ENCODE measurements around the gene FBXW7. TPM values are rescaled to one million over a fixed set of nuclear protein-coding genes. Genes with fewer than 3 reads are reported as not detected.

FBXW7 gene
- total RNA-seq, 4 donors from 2014 or later: 106 to 363 (median 138) TPM

- TF ChIP-seq POLR2A (IDR thresholded peaks at IDR 0.05): no peak
- no peak for TF ChIP-seq EP300 (IDR thresholded peaks at IDR 0.05)
- no peak for TF ChIP-seq CTCF (IDR thresholded peaks at IDR 0.05)
- Histone ChIP-seq H3K27me3 (no peaks in the 10 kb centered on the region), H3K36me3 (no peaks in the 10 kb centered on the region), H3K4me1 (no peaks in the 10 kb centered on the region), H3K4me3 (no peak overlapping the region), H3K27ac (no peak overlapping the region), H3K9me3 (no peaks in the 10 kb centered on the region)
- 66% methylated on average over 5 of the region's 5 CpGs for WGBS
- no peak for DNase-seq (ENCODE audit: low spot score in 2 of 2)
Measured at GRCh38 chr4:152304220-152304619, 231.7 kb downstream of the FBXW7 start.

DNA sequence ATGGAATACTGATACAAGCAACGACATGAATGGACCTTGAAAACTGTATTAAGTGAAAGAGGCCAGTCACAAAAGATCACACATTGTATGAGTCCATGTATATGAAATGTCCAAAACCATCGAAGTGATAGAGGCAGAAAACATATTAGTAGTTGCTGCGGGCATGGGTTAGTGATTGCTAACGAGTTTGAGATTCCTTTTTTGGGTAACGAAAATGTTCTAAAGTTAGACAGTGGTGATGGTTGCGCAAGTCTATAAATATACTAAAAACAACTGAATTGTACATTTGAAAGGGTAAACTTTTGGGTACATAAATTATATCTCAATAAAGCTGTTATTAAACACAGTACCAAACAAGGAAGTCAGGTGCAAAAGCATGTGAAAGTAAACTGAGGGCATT lies 234.5 kb downstream of the FBXW7 start:
- Histone ChIP-seq H3K4me1 (peaks cover 3% of the 10 kb centered on the region), H3K27me3 (no peaks in the 10 kb centered on the region), H3K4me3 (no peak overlapping the region), H3K27ac (no peak overlapping the region), H3K9me3 (no peaks in the 10 kb centered on the region), H3K36me3 (no peaks in the 10 kb centered on the region)
- TF ChIP-seq EP300 (IDR thresholded peaks at IDR 0.05) (no peak), POLR2AphosphoS5 (IDR thresholded peaks at IDR 0.05) (no peak), CTCF (IDR thresholded peaks at IDR 0.05) (no peak), POLR2A (IDR thresholded peaks at IDR 0.05) (no peak)
- WGBS: 83% methylated on average over 6 of the region's 6 CpGs
- no peak for DNase-seq (ENCODE audit: low spot score in 2 of 2)

DNA sequence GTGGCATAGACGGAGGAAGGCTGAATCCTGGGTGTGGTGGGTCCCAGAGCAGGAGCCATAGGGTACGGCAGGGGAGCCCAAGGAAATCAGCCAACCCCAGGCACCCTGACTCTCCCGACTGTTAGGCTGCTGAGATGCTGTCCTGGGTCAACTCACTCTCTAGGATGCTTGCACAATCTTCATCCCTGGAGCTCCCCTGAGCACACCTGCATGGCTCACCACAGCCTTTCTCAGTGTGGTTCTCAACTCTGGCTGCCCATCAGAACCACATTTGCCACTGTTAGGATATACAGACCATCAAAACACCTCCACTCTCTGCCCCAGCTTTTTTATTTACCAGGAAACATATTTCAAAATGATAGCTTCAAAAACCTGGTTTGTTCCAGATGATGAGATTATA lies 236.3 kb downstream of the FBXW7 start:
- no peak overlapping the region for H3K27ac ChIP-seq
- no peaks in the 10 kb centered on the region for H3K9me3 ChIP-seq
- no peaks in the 10 kb centered on the region for H3K36me3 ChIP-seq
- peaks cover 3% of the 10 kb centered on the region for H3K4me1 ChIP-seq
- WGBS: 98% methylated on average over 3 of the region's 3 CpGs
- TF ChIP-seq EP300 (IDR thresholded peaks at IDR 0.05) (no peak), CTCF (IDR thresholded peaks at IDR 0.05) (no peak)
- no peaks in the 10 kb centered on the region for H3K27me3 ChIP-seq
- H3K4me3 ChIP-seq: no peak overlapping the region
- no peak for DNase-seq (ENCODE audit: low spot score in 2 of 2)

- no peak overlapping the region for H3K27ac ChIP-seq
- no peaks in the 10 kb centered on the region for H3K9me3 ChIP-seq
- no peak overlapping the region for H3K4me3 ChIP-seq
- no peak for DNase-seq (ENCODE audit: low spot score in 2 of 2)
- H3K27me3 ChIP-seq: no peaks in the 10 kb centered on the region
- peaks cover 3% of the 10 kb centered on the region for H3K4me1 ChIP-seq
- no peaks in the 10 kb centered on the region for H3K36me3 ChIP-seq
- no peak for TF ChIP-seq POLR2A (IDR thresholded peaks at IDR 0.05)
- TF ChIP-seq POLR2AphosphoS5 (IDR thresholded peaks at IDR 0.05): no peak
- no peak for TF ChIP-seq CTCF (IDR thresholded peaks at IDR 0.05)
- TF ChIP-seq EP300 (IDR thresholded peaks at IDR 0.05): no peak
Measured at GRCh38 chr4:152296386-152296785, 239.5 kb downstream of the FBXW7 start.

GRCh38 chr4:152294765-152295164 lies 241.1 kb downstream of the FBXW7 start:
- Histone ChIP-seq H3K4me3 (no peak overlapping the region), H3K27me3 (no peaks in the 10 kb centered on the region), H3K27ac (no peak overlapping the region), H3K36me3 (no peaks in the 10 kb centered on the region), H3K4me1 (peaks cover 12% of the 10 kb centered on the region), H3K9me3 (no peaks in the 10 kb centered on the region)
- DNase-seq (ENCODE audit: low spot score in 2 of 2): no peak
- WGBS: 87% methylated on average over 5 of the region's 5 CpGs
- no peak for TF ChIP-seq POLR2AphosphoS5 (IDR thresholded peaks at IDR 0.05)
- no peak for TF ChIP-seq EP300 (IDR thresholded peaks at IDR 0.05)
- TF ChIP-seq CTCF (IDR thresholded peaks at IDR 0.05): no peak
- TF ChIP-seq POLR2A (IDR thresholded peaks at IDR 0.05): no peak
